ENCODE results near the gene MCM5. TPM values are rescaled to one million over a fixed set of nuclear protein-coding genes. Genes with fewer than 3 reads are reported as not detected.

MCM5 gene
- total RNA-seq, 6 experiments from 2014 or later: 6.7 to 35.9 (median 13.4) TPM

- TF ChIP-seq POLR2A (IDR thresholded peaks at IDR 0.05) (no peak), CTCF (IDR thresholded peaks at IDR 0.05) (peak in 1 of 4 donors; percentile 8)
- Histone ChIP-seq H3K4me1 (peaks cover 0 to 47% (median 25%) of the 10 kb centered on the region in 4 donors), H3K4me3 (peak overlapping the region in 2 of 3 donors; percentile 5 to 16), H3K9me3 (no peaks in the 10 kb centered on the region), H3K27me3 (no peaks in the 10 kb centered on the region), H3K27ac (peak overlapping the region; percentile 61 to 79 (median 69)), H3K36me3 (no peaks in the 10 kb centered on the region)
- peak in 2 of 3 donors; percentile 57 to 72 for DNase-seq
- ATAC-seq: peak; percentile 52 to 71 (median 66)
- 34% methylated on average over 13 of the region's 13 CpGs for WGBS (ENCODE audit: insufficient coverage, low coverage, low lambda C conversion rate, missing lambda C conversion rate)
- intact Hi-C loops (cut with DNase I): no loop called here
Measured at GRCh38 chr22:35397095-35397904, 2.6 kb upstream of the MCM5 start.

- TF ChIP-seq POLR2A (IDR thresholded peaks at IDR 0.05) (no peak), CTCF (IDR thresholded peaks at IDR 0.05) (no peak)
- intact Hi-C loops (cut with DNase I): no loop called here
- H3K4me3 ChIP-seq: no peak overlapping the region
- H3K27me3 ChIP-seq: no peaks in the 10 kb centered on the region
- peaks cover 0 to 34% (median 18%) of the 10 kb centered on the region in 4 donors for H3K4me1 ChIP-seq
- no peaks in the 10 kb centered on the region for H3K36me3 ChIP-seq
- DNase-seq (no peak), ATAC-seq (no peak)
- H3K9me3 ChIP-seq: no peaks in the 10 kb centered on the region
- H3K27ac ChIP-seq: peak overlapping the region; percentile 61 to 79 (median 69)
- WGBS (ENCODE audit: insufficient coverage, low coverage, low lambda C conversion rate, missing lambda C conversion rate): 95% methylated on average over 4 of the region's 4 CpGs
Measured at GRCh38 chr22:35398591-35398973, 1.4 kb upstream of the MCM5 start.

- Histone ChIP-seq H3K27me3 (no peaks in the 10 kb centered on the region), H3K4me1 (peaks cover 0 to 28% (median 17%) of the 10 kb centered on the region in 4 donors), H3K4me3 (peak overlapping the region; percentile 47 to 74 (median 54)), H3K36me3 (no peaks in the 10 kb centered on the region), H3K9me3 (no peaks in the 10 kb centered on the region), H3K27ac (peak overlapping the region; percentile 23 to 69 (median 66))
- TF ChIP-seq POLR2A (IDR thresholded peaks at IDR 0.05) (no peak), CTCF (IDR thresholded peaks at IDR 0.05) (no peak)
- ATAC-seq (no peak), DNase-seq (no peak)
- WGBS (ENCODE audit: insufficient coverage, low coverage, low lambda C conversion rate, missing lambda C conversion rate): 84% methylated on average over 10 of the region's 24 CpGs
- intact Hi-C loops (cut with DNase I): no loop called here
Measured at GRCh38 chr22:35399114-35399677, 744 bp upstream of the MCM5 start.

- TF ChIP-seq CTCF (IDR thresholded peaks at IDR 0.05) (no peak), POLR2A (IDR thresholded peaks at IDR 0.05) (no peak)
- no peak overlapping the region for H3K27ac ChIP-seq
- ATAC-seq (no peak), DNase-seq (no peak)
- H3K4me3 ChIP-seq: peak overlapping the region; percentile 47 to 74 (median 54)
- 3% methylated on average over 4 of the region's 20 CpGs for WGBS (ENCODE audit: insufficient coverage, low coverage, low lambda C conversion rate, missing lambda C conversion rate)
- H3K36me3 ChIP-seq: no peaks in the 10 kb centered on the region
- peaks cover 0 to 27% (median 14%) of the 10 kb centered on the region in 4 donors for H3K4me1 ChIP-seq
- intact Hi-C loops (cut with DNase I): no loop called here
- no peaks in the 10 kb centered on the region for H3K9me3 ChIP-seq
- no peaks in the 10 kb centered on the region for H3K27me3 ChIP-seq
Measured at GRCh38 chr22:35400501-35400790, 506 bp downstream of the MCM5 start.
